ENCODE measurements around the gene TMEM14B. TPM values are rescaled to one million over a fixed set of nuclear protein-coding genes. Genes with fewer than 3 reads are reported as not detected.

The TMEM14B gene
- total and polyA plus RNA-seq, 9 of the 15 experiments (the other 6 are each of a cell fraction or from before 2014, with no cell fraction given), result 174 to 862 (median 263) TPM

DNA sequence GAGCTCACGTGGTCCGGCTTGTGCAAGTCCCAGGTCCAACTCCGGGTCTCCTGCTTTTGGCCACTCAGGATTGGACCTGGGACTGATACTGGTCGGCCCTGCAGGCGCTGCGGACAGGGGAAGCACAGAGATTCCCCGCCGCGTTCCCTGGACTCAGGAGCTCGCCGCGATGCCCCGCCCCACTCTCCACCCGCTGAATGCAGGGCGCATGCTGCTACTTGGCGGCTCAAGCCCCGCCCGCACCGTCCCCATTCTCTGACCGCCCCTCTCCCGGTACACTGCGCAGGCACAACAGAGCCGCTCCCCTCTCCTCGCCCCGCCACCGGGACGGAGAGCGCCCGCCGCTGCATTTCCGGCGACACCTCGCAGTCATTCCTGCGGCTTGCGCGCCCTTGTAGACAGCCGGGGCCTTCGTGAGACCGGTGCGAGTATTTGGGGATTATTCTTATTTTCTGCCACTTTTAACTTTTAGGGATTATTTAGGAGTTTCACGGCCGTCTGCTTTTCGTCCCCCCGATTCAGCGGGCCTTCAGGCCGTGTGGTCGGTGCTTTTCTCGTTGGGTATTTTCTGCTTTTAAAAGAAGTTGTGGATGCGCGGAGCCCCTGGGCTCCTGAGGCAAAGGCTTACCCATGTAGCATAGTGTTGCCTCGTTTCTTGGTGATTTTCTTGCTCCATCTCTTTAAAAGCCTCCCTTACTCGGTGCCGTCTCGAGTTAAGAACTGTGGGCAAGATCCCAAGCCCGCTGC is 24.6 kb upstream of the TMEM14B start, which contains the start of gene TMEM14C (continued):
- TF ChIP-seq, protein P1, sequence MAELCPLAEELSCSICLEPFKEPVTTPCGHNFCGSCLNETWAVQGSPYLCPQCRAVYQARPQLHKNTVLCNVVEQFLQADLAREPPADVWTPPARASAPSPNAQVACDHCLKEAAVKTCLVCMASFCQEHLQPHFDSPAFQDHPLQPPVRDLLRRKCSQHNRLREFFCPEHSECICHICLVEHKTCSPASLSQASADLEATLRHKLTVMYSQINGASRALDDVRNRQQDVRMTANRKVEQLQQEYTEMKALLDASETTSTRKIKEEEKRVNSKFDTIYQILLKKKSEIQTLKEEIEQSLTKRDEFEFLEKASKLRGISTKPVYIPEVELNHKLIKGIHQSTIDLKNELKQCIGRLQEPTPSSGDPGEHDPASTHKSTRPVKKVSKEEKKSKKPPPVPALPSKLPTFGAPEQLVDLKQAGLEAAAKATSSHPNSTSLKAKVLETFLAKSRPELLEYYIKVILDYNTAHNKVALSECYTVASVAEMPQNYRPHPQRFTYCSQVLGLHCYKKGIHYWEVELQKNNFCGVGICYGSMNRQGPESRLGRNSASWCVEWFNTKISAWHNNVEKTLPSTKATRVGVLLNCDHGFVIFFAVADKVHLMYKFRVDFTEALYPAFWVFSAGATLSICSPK (IDR thresholded peaks at IDR 0.05; ENCODE audit: borderline replicate concordance), result peak; percentile 79; the same call in 1 of the 2 replicates
- TF ChIP-seq TFE3 (CRISPR knock-in tag; IDR thresholded peaks at IDR 0.05) (peak; percentile 66; the same call in 1 of the 2 replicates), HCFC1 (IDR thresholded peaks at IDR 0.05; ENCODE audit: low read depth, low read length) (peak; percentile 46), PHF21A (IDR thresholded peaks at IDR 0.05; ENCODE audit: borderline replicate concordance, low read depth) (no peak), HMGN3 (IDR thresholded peaks at IDR 0.05; ENCODE audit: borderline replicate concordance, extremely low read depth, insufficient read length, low read depth, low read length) (peak; percentile 97), CXXC5 (CRISPR knock-in tag; IDR thresholded peaks at IDR 0.05) (peak; percentile 89), POLR2AphosphoS2 (IDR thresholded peaks at IDR 0.05; ENCODE audit: low read length) (peak; percentile 84; the same call in 1 of the 2 replicates), CREB1 (IDR thresholded peaks at IDR 0.05) (peak; percentile 65), CREB1 (CRISPR knock-in tag; IDR thresholded peaks at IDR 0.05) (peak; percentile 68; the same call in 1 of the 2 replicates), BRD9 (IDR thresholded peaks at IDR 0.05; ENCODE audit: low read depth, partially characterized antibody) (peak; percentile 75), EZH2 (IDR thresholded peaks at IDR 0.05; ENCODE audit: borderline replicate concordance, low read depth, low read length) (no peak), ZBTB17 (CRISPR knock-in tag; IDR thresholded peaks at IDR 0.05) (peak; percentile 42; the same call in 1 of the 2 replicates), COPS2 (conservative IDR thresholded peaks at IDR 0.05) (no peak), PCBP2 (IDR thresholded peaks at IDR 0.05; ENCODE audit: low read depth, low read length, poor library complexity, severe bottlenecking) (no peak), CSDE1 (IDR thresholded peaks at IDR 0.05) (no peak), RBFOX2 (IDR thresholded peaks at IDR 0.05; ENCODE audit: low read depth, low read length) (peak; percentile 97), NBN (IDR thresholded peaks at IDR 0.05; ENCODE audit: low read depth) (no peak; the same call in 1 of the 2 replicates), ETS1 (conservative IDR thresholded peaks at IDR 0.05; ENCODE audit: control insufficient read depth, low read depth, low read length) (0 out of 2 replicates have a peak, but pooled peaks have one; percentile 58), DMBX1 (CRISPR knock-in tag; IDR thresholded peaks at IDR 0.05; ENCODE audit: borderline replicate concordance) (no peak)
- TF ChIP-seq, protein P2, sequence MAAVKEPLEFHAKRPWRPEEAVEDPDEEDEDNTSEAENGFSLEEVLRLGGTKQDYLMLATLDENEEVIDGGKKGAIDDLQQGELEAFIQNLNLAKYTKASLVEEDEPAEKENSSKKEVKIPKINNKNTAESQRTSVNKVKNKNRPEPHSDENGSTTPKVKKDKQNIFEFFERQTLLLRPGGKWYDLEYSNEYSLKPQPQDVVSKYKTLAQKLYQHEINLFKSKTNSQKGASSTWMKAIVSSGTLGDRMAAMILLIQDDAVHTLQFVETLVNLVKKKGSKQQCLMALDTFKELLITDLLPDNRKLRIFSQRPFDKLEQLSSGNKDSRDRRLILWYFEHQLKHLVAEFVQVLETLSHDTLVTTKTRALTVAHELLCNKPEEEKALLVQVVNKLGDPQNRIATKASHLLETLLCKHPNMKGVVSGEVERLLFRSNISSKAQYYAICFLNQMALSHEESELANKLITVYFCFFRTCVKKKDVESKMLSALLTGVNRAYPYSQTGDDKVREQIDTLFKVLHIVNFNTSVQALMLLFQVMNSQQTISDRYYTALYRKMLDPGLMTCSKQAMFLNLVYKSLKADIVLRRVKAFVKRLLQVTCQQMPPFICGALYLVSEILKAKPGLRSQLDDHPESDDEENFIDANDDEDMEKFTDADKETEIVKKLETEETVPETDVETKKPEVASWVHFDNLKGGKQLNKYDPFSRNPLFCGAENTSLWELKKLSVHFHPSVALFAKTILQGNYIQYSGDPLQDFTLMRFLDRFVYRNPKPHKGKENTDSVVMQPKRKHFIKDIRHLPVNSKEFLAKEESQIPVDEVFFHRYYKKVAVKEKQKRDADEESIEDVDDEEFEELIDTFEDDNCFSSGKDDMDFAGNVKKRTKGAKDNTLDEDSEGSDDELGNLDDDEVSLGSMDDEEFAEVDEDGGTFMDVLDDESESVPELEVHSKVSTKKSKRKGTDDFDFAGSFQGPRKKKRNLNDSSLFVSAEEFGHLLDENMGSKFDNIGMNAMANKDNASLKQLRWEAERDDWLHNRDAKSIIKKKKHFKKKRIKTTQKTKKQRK (IDR thresholded peaks at IDR 0.05; ENCODE audit: borderline replicate concordance, low read depth, low read length), result no peak
